ENCODE results near the gene ASMT.
"Not testable (repeated sequence)": the region's sequence is repeated elsewhere in the genome, so short reads cannot be mapped to it uniquely, and the experiment has no call there.

DNA sequence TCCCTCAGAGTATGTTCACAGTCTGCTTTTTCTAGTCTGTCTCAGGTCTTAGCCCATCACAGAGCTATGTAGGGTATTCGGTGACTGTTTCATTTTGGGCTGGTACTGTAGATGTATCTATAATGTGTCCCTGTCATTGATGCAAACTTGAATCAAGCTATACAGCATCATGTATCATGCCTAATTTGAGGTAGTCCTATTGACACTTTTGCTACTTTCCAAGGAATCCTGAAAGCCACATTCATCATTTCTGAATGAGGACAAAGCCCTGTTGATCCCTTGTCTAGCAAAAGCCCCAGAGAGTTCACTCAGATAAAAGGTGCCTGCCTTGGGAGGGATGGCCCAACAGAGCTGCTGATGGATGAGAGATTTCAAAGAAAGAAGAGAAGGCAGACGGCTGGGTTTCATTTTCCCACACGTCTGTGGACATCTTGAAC, 70.6 kb downstream of the ASMT start:
- TF ChIP-seq POLR2A (IDR thresholded peaks at IDR 0.05) = not testable (repeated sequence)
- TF ChIP-seq, protein P1, sequence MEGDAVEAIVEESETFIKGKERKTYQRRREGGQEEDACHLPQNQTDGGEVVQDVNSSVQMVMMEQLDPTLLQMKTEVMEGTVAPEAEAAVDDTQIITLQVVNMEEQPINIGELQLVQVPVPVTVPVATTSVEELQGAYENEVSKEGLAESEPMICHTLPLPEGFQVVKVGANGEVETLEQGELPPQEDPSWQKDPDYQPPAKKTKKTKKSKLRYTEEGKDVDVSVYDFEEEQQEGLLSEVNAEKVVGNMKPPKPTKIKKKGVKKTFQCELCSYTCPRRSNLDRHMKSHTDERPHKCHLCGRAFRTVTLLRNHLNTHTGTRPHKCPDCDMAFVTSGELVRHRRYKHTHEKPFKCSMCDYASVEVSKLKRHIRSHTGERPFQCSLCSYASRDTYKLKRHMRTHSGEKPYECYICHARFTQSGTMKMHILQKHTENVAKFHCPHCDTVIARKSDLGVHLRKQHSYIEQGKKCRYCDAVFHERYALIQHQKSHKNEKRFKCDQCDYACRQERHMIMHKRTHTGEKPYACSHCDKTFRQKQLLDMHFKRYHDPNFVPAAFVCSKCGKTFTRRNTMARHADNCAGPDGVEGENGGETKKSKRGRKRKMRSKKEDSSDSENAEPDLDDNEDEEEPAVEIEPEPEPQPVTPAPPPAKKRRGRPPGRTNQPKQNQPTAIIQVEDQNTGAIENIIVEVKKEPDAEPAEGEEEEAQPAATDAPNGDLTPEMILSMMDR (IDR thresholded peaks at IDR 0.05) = not testable (repeated sequence)

All from lower leg skin (tissue), 3 donors.